H1 (cell line): ENCODE data around the gene CD52. TPM values are rescaled to one million over a fixed set of nuclear protein-coding genes. Genes with fewer than 3 reads are reported as not detected.

Source experiments
- CREB1 ChIP-seq: IDR thresholded peaks from 2 replicates; pipeline ENCODE4 v1.6.1; 2012; ENCODE audit warnings: inconsistent platforms
- CTBP2 ChIP-seq: IDR thresholded peaks from 2 replicates; pipeline ENCODE4 v1.7.0; 2011; ENCODE audit warnings: borderline replicate concordance, mild to moderate bottlenecking, moderate library complexity, mixed read lengths, low read length; ENCODE audit not compliant: insufficient read depth, insufficient read length
- GABPA ChIP-seq: IDR thresholded peaks from 2 replicates; pipeline ENCODE4 v1.6.1; 2011; ENCODE audit warnings: mild to moderate bottlenecking, low read length, moderate library complexity, borderline replicate concordance; ENCODE audit not compliant: insufficient read depth
- SP2 ChIP-seq: IDR thresholded peaks from 2 replicates; pipeline ENCODE4 v1.6.1; 2012; ENCODE audit warnings: mild to moderate bottlenecking, low read length, inconsistent platforms
- TAF7 ChIP-seq: optimal IDR thresholded peaks from 2 replicates; pipeline ENCODE3; 2011; ENCODE audit warnings: low read depth, mild to moderate bottlenecking, inconsistent platforms, low read length, moderate library complexity, borderline replicate concordance
- YY1 ChIP-seq: IDR thresholded peaks from 2 replicates; pipeline ENCODE4 v1.6.1; 2011; ENCODE audit warnings: low read depth, mild to moderate bottlenecking, low read length
- polyA plus RNA-seq, 7 experiments: library from polyadenylated mRNA; depleted of rRNA in 3 of 7; stranded (reverse) in 5 of 7; unstranded in 2 of 7; fragments of >200 nt in 5 of 7; fragments of 200-250 nt in 2 of 7; gene quantifications; 1 replicate in 5 of 7; 2 replicates in 1 of 7; 4 replicates in 1 of 7; pipeline versions ENCODE4 v1.2.1 to v1.2.3, GENCODE V29; 2011 to 2013; ENCODE audit warnings: missing spikeins in 2 of 7, mixed read lengths in 2 of 7
- total RNA-seq: library from RNA; stranded (reverse); fragmentation: NEBNext Ultra II Directional; extraction: Animal tissue kit (Norgen Biotek cat#: 25700); gene quantifications from 2 replicates; pipeline ENCODE4 v1.2.1, GENCODE V29; 2021
- TF ChIP-seq, protein P1 (sequence below): fragments of 300-600 bp; sonication (generic); IDR thresholded peaks from 2 replicates; pipeline ENCODE4 v1.7.1; 2012; ENCODE audit warnings: low read length, moderate library complexity, mild to moderate bottlenecking, inconsistent platforms; ENCODE audit not compliant: insufficient replicate concordance

The CD52 gene
- total and polyA plus RNA-seq, 2 of the 8 experiments (the other 6 are each of a cell fraction or from before 2014, with no cell fraction given) = 2.4 to 3.1 TPM

- TF ChIP-seq, protein P1, sequence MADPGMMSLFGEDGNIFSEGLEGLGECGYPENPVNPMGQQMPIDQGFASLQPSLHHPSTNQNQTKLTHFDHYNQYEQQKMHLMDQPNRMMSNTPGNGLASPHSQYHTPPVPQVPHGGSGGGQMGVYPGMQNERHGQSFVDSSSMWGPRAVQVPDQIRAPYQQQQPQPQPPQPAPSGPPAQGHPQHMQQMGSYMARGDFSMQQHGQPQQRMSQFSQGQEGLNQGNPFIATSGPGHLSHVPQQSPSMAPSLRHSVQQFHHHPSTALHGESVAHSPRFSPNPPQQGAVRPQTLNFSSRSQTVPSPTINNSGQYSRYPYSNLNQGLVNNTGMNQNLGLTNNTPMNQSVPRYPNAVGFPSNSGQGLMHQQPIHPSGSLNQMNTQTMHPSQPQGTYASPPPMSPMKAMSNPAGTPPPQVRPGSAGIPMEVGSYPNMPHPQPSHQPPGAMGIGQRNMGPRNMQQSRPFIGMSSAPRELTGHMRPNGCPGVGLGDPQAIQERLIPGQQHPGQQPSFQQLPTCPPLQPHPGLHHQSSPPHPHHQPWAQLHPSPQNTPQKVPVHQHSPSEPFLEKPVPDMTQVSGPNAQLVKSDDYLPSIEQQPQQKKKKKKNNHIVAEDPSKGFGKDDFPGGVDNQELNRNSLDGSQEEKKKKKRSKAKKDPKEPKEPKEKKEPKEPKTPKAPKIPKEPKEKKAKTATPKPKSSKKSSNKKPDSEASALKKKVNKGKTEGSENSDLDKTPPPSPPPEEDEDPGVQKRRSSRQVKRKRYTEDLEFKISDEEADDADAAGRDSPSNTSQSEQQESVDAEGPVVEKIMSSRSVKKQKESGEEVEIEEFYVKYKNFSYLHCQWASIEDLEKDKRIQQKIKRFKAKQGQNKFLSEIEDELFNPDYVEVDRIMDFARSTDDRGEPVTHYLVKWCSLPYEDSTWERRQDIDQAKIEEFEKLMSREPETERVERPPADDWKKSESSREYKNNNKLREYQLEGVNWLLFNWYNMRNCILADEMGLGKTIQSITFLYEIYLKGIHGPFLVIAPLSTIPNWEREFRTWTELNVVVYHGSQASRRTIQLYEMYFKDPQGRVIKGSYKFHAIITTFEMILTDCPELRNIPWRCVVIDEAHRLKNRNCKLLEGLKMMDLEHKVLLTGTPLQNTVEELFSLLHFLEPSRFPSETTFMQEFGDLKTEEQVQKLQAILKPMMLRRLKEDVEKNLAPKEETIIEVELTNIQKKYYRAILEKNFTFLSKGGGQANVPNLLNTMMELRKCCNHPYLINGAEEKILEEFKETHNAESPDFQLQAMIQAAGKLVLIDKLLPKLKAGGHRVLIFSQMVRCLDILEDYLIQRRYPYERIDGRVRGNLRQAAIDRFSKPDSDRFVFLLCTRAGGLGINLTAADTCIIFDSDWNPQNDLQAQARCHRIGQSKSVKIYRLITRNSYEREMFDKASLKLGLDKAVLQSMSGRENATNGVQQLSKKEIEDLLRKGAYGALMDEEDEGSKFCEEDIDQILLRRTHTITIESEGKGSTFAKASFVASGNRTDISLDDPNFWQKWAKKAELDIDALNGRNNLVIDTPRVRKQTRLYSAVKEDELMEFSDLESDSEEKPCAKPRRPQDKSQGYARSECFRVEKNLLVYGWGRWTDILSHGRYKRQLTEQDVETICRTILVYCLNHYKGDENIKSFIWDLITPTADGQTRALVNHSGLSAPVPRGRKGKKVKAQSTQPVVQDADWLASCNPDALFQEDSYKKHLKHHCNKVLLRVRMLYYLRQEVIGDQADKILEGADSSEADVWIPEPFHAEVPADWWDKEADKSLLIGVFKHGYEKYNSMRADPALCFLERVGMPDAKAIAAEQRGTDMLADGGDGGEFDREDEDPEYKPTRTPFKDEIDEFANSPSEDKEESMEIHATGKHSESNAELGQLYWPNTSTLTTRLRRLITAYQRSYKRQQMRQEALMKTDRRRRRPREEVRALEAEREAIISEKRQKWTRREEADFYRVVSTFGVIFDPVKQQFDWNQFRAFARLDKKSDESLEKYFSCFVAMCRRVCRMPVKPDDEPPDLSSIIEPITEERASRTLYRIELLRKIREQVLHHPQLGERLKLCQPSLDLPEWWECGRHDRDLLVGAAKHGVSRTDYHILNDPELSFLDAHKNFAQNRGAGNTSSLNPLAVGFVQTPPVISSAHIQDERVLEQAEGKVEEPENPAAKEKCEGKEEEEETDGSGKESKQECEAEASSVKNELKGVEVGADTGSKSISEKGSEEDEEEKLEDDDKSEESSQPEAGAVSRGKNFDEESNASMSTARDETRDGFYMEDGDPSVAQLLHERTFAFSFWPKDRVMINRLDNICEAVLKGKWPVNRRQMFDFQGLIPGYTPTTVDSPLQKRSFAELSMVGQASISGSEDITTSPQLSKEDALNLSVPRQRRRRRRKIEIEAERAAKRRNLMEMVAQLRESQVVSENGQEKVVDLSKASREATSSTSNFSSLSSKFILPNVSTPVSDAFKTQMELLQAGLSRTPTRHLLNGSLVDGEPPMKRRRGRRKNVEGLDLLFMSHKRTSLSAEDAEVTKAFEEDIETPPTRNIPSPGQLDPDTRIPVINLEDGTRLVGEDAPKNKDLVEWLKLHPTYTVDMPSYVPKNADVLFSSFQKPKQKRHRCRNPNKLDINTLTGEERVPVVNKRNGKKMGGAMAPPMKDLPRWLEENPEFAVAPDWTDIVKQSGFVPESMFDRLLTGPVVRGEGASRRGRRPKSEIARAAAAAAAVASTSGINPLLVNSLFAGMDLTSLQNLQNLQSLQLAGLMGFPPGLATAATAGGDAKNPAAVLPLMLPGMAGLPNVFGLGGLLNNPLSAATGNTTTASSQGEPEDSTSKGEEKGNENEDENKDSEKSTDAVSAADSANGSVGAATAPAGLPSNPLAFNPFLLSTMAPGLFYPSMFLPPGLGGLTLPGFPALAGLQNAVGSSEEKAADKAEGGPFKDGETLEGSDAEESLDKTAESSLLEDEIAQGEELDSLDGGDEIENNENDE = no peak
- TF ChIP-seq YY1 (0 out of 2 replicates have a peak, but pooled peaks have one; percentile 15), SP2 (no peak), GABPA (peak; percentile 39; the same call in 1 of the 2 replicates), CTBP2 (no peak), CREB1 (0 out of 2 replicates have a peak, but pooled peaks have one; percentile 9), TAF7 (peak; percentile 26)
Measured at GRCh38 chr1:26321315-26322041, 3.7 kb downstream of the CD52 start (continued).
